HepG2 (cell line): ENCODE measurements around the gene SLC34A3. TPM values are rescaled to one million over a fixed set of nuclear protein-coding genes. Genes with fewer than 3 reads are reported as not detected.

Experiments
- CEBPZ ChIP-seq: IDR thresholded peaks from 2 replicates; pipeline ENCODE4 v1.6.1; 2012; ENCODE audit warnings: low read length, improper control_type of control experiment
- DRAP1 ChIP-seq: IDR thresholded peaks from 2 replicates; pipeline ENCODE4 v1.6.1; 2016; ENCODE audit warnings: missing genetic modification reagents, missing compliant biosample characterization
- FOXA3 ChIP-seq: IDR thresholded peaks from 2 replicates; pipeline ENCODE4 v1.6.1; 2016; ENCODE audit warnings: missing genetic modification reagents, missing compliant biosample characterization
- HOXA5 ChIP-seq: sonication (generic); formaldehyde crosslinking; IDR thresholded peaks from 2 replicates; pipeline ENCODE4 v1.4.0; 2020; ENCODE audit warnings: missing genetic modification reagents
- MAF1 ChIP-seq: sonication (generic); formaldehyde crosslinking; IDR thresholded peaks from 2 replicates; pipeline ENCODE4 v1.5.0; 2020; ENCODE audit warnings: missing genetic modification reagents, borderline replicate concordance
- PHF8 ChIP-seq: sonication (generic); formaldehyde crosslinking; IDR thresholded peaks from 2 replicates; pipeline ENCODE4 v1.5.0; 2020; ENCODE audit warnings: missing genetic modification reagents
- SMARCC2 ChIP-seq: fragments of 450-650 bp; IDR thresholded peaks from 2 replicates; pipeline ENCODE4 v1.6.1; 2017; ENCODE audit warnings: antibody characterized with exemption, mild to moderate bottlenecking
- ZFP82 ChIP-seq: sonication (generic); formaldehyde crosslinking; IDR thresholded peaks from 2 replicates; pipeline ENCODE4 v1.5.1; 2020; ENCODE audit warnings: mild to moderate bottlenecking, missing genetic modification reagents, borderline replicate concordance
- ZMYM3 ChIP-seq: sonication (generic); formaldehyde crosslinking; IDR thresholded peaks from 2 replicates; pipeline ENCODE4 v1.5.1; 2020; ENCODE audit warnings: mild to moderate bottlenecking, missing genetic modification reagents
- ZNF431 ChIP-seq: sonication (generic); formaldehyde crosslinking; IDR thresholded peaks from 2 replicates; pipeline ENCODE4 v1.9.0; 2022; ENCODE audit warnings: missing genetic modification reagents, low read depth, mild to moderate bottlenecking, borderline replicate concordance
- ZNF83 ChIP-seq: sonication (generic); formaldehyde crosslinking; IDR thresholded peaks from 2 replicates; pipeline ENCODE4 v1.4.0; 2020; ENCODE audit warnings: missing genetic modification reagents, mild to moderate bottlenecking, borderline replicate concordance
- polyA plus RNA-seq, 8 experiments: library from polyadenylated mRNA; depleted of rRNA in 3 of 8; stranded (reverse) in 7 of 8; unstranded in 1 of 8; fragments of >200 nt; fragmentation: Illumina TruSeq in 4 of 8; extraction: Trizol in 4 of 8; gene quantifications; 2 replicates each; pipeline versions ENCODE4 v1.2.1 to v1.2.3, GENCODE V29; 2011 to 2016; ENCODE audit warnings: low read depth in 4 of 8, missing spikeins in 1 of 8, mixed read lengths in 1 of 8; ENCODE audit not compliant: insufficient read depth in 1 of 8
- total RNA-seq, 5 experiments: library from RNA; depleted of rRNA; stranded (reverse); fragments of >200 nt; fragmentation: Illumina TruSeq; extraction: Trizol; gene quantifications; 2 replicates each; pipeline ENCODE4 v1.2.3, GENCODE V29; 2016; ENCODE audit warnings: low read depth in 1 of 5
- TF ChIP-seq, protein P1 (sequence below): sonication (generic); formaldehyde crosslinking; IDR thresholded peaks from 2 replicates; pipeline ENCODE4 v1.5.0; 2020; ENCODE audit warnings: missing genetic modification reagents
- TF ChIP-seq, protein P2 (sequence below): sonication (generic); formaldehyde crosslinking; IDR thresholded peaks from 2 replicates; pipeline ENCODE4 v1.4.0; 2020; ENCODE audit warnings: mild to moderate bottlenecking, missing genetic modification reagents, borderline replicate concordance
- TF ChIP-seq, protein P3 (sequence below): sonication (generic); formaldehyde crosslinking; IDR thresholded peaks from 2 replicates; pipeline ENCODE4 v1.8.0; 2022; ENCODE audit warnings: mild to moderate bottlenecking, missing genetic modification reagents, borderline replicate concordance
- TF ChIP-seq, protein P4 (sequence below): IDR thresholded peaks from 2 replicates; pipeline ENCODE4 v1.6.1; 2016

The SLC34A3 gene
- total and polyA plus RNA-seq, 2 of the 13 experiments (the other 11 are each of a cell fraction or from before 2014, with no cell fraction given): 0.07 to 1.0 TPM

DNA sequence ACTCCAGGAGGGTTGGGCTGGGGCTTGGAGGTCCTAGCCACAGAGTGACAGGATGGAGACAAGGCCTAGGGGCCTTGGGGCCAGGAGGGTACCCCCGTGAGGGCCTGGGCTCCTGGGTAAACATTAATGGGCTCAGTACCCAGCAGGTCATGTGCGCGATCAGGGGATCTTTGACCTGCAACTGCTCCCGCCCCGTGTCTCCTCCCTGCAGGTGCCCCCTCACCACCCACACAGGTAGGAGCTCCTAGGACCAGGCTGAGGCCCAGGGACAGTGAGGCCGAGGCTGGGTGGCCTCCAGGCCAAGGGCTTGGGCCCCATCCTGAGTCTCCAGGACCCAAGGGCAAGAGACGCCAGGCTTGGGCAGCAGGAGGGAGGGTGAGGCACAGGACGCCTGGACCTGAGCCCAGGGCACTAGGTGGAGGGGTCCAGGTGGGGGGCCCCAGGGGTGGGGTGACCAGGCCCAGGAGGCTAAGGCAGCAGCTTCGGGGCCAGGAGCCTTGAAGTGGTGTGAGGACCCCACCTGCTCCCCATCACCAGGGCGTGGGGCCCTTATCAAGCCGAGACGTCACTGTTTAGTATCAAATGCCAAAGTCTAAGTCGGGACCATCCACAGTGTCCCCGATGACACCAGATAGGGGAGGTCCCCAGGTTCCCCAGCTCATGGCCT is at the start of gene SLC34A3 (continued):
- TF ChIP-seq CEBPZ: no peak
- no peak for TF ChIP-seq PHF8 (CRISPR knock-in tag)
- TF ChIP-seq, protein P1, sequence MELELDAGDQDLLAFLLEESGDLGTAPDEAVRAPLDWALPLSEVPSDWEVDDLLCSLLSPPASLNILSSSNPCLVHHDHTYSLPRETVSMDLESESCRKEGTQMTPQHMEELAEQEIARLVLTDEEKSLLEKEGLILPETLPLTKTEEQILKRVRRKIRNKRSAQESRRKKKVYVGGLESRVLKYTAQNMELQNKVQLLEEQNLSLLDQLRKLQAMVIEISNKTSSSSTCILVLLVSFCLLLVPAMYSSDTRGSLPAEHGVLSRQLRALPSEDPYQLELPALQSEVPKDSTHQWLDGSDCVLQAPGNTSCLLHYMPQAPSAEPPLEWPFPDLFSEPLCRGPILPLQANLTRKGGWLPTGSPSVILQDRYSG (CRISPR knock-in tag): no peak
- 0 out of 2 replicates have a peak, but pooled peaks have one; percentile 3 for TF ChIP-seq FOXA3 (CRISPR knock-in tag)
- TF ChIP-seq, protein P2, sequence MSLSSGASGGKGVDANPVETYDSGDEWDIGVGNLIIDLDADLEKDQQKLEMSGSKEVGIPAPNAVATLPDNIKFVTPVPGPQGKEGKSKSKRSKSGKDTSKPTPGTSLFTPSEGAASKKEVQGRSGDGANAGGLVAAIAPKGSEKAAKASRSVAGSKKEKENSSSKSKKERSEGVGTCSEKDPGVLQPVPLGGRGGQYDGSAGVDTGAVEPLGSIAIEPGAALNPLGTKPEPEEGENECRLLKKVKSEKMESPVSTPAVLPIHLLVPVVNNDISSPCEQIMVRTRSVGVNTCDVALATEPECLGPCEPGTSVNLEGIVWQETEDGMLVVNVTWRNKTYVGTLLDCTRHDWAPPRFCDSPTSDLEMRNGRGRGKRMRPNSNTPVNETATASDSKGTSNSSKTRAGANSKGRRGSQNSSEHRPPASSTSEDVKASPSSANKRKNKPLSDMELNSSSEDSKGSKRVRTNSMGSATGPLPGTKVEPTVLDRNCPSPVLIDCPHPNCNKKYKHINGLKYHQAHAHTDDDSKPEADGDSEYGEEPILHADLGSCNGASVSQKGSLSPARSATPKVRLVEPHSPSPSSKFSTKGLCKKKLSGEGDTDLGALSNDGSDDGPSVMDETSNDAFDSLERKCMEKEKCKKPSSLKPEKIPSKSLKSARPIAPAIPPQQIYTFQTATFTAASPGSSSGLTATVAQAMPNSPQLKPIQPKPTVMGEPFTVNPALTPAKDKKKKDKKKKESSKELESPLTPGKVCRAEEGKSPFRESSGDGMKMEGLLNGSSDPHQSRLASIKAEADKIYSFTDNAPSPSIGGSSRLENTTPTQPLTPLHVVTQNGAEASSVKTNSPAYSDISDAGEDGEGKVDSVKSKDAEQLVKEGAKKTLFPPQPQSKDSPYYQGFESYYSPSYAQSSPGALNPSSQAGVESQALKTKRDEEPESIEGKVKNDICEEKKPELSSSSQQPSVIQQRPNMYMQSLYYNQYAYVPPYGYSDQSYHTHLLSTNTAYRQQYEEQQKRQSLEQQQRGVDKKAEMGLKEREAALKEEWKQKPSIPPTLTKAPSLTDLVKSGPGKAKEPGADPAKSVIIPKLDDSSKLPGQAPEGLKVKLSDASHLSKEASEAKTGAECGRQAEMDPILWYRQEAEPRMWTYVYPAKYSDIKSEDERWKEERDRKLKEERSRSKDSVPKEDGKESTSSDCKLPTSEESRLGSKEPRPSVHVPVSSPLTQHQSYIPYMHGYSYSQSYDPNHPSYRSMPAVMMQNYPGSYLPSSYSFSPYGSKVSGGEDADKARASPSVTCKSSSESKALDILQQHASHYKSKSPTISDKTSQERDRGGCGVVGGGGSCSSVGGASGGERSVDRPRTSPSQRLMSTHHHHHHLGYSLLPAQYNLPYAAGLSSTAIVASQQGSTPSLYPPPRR (CRISPR knock-in tag): no peak
- TF ChIP-seq ZFP82: no peak
- TF ChIP-seq ZNF83 (CRISPR knock-in tag): no peak
- TF ChIP-seq DRAP1 (CRISPR knock-in tag): no peak
- TF ChIP-seq, protein P3, sequence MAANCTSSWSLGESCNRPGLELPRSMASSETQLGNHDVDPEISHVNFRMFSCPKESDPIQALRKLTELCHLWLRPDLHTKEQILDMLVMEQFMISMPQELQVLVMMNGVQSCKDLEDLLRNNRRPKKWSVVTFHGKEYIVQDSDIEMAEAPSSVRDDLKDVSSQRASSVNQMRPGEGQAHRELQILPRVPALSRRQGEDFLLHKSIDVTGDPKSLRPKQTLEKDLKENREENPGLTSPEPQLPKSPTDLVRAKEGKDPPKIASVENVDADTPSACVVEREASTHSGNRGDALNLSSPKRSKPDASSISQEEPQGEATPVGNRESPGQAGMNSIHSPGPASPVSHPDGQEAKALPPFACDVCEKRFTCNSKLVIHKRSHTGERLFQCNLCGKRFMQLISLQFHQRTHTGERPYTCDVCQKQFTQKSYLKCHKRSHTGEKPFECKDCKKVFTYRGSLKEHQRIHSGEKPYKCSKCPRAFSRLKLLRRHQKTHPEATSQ: no peak
- no peak for TF ChIP-seq MAF1
- TF ChIP-seq, protein P4, sequence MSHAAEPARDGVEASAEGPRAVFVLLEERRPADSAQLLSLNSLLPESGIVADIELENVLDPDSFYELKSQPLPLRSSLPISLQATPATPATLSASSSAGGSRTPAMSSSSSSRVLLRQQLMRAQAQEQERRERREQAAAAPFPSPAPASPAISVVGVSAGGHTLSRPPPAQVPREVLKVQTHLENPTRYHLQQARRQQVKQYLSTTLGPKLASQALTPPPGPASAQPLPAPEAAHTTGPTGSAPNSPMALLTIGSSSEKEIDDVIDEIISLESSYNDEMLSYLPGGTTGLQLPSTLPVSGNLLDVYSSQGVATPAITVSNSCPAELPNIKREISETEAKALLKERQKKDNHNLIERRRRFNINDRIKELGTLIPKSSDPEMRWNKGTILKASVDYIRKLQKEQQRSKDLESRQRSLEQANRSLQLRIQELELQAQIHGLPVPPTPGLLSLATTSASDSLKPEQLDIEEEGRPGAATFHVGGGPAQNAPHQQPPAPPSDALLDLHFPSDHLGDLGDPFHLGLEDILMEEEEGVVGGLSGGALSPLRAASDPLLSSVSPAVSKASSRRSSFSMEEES: peak; percentile 39; the same call in 1 of the 2 replicates
- TF ChIP-seq ZMYM3 (CRISPR knock-in tag): no peak
- no peak for TF ChIP-seq HOXA5 (CRISPR knock-in tag)
- no peak for TF ChIP-seq SMARCC2
- no peak for TF ChIP-seq ZNF431 (CRISPR knock-in tag)
